HepG2 (cell line): ENCODE measurements around the gene U2AF2. TPM values are rescaled to one million over a fixed set of nuclear protein-coding genes. Genes with fewer than 3 reads are reported as not detected.

Experiments used
- ARNT2 ChIP-seq: sonication (generic); formaldehyde crosslinking; IDR thresholded peaks from 2 replicates; pipeline ENCODE4 v1.8.0; 2022; ENCODE audit warnings: mild to moderate bottlenecking, low read depth, missing genetic modification reagents, moderate library complexity
- BORCS8-MEF2B ChIP-seq: sonication (generic); formaldehyde crosslinking; IDR thresholded peaks from 2 replicates; pipeline ENCODE4 v1.8.0; 2022; ENCODE audit warnings: mild to moderate bottlenecking, missing genetic modification reagents
- CBFB ChIP-seq: sonication (generic); formaldehyde crosslinking; IDR thresholded peaks from 2 replicates; pipeline ENCODE4 v1.4.0; 2020; ENCODE audit warnings: missing genetic modification reagents
- FOSL1 ChIP-seq: sonication (generic); formaldehyde crosslinking; IDR thresholded peaks from 2 replicates; pipeline ENCODE4 v1.9.0; 2021; ENCODE audit warnings: missing genetic modification reagents, borderline replicate concordance
- KLF12 ChIP-seq: sonication (generic); formaldehyde crosslinking; IDR thresholded peaks from 2 replicates; pipeline ENCODE4 v1.4.0; 2020; ENCODE audit warnings: missing genetic modification reagents, borderline replicate concordance
- MLXIP ChIP-seq: sonication (generic); formaldehyde crosslinking; IDR thresholded peaks from 2 replicates; pipeline ENCODE4 v1.9.0; 2021; ENCODE audit warnings: missing genetic modification reagents, borderline replicate concordance
- NCOA1 ChIP-seq: sonication (generic); formaldehyde crosslinking; IDR thresholded peaks from 2 replicates; pipeline ENCODE4 v1.9.0; 2021; ENCODE audit warnings: missing genetic modification reagents
- PITX1 ChIP-seq: sonication (generic); formaldehyde crosslinking; IDR thresholded peaks from 2 replicates; pipeline ENCODE4 v1.5.1; 2020; ENCODE audit warnings: mild to moderate bottlenecking, missing genetic modification reagents
- RERE ChIP-seq: IDR thresholded peaks from 2 replicates; pipeline ENCODE4 v1.6.1; 2016; ENCODE audit warnings: low read depth, missing genetic modification reagents, missing compliant biosample characterization
- SYNCRIP ChIP-seq: fragments of 200-400 bp; formaldehyde crosslinking; IDR thresholded peaks from 2 replicates; pipeline ENCODE4 v1.6.1; 2018; ENCODE audit warnings: mild to moderate bottlenecking, low read depth, low read length; ENCODE audit not compliant: insufficient read depth
- ZNF30 ChIP-seq: sonication (generic); formaldehyde crosslinking; IDR thresholded peaks from 2 replicates; pipeline ENCODE4 v1.5.0; 2020; ENCODE audit warnings: mild to moderate bottlenecking, missing genetic modification reagents
- ZNF501 ChIP-seq: sonication (generic); formaldehyde crosslinking; IDR thresholded peaks from 2 replicates; pipeline ENCODE4 v1.5.1; 2020; ENCODE audit warnings: mild to moderate bottlenecking, moderate library complexity, missing genetic modification reagents
- ZNF550 ChIP-seq: sonication (generic); formaldehyde crosslinking; IDR thresholded peaks from 2 replicates; pipeline ENCODE4 v1.4.0; 2020; ENCODE audit warnings: mild to moderate bottlenecking, missing genetic modification reagents, borderline replicate concordance
- ZNF670 ChIP-seq: sonication (generic); formaldehyde crosslinking; IDR thresholded peaks from 2 replicates; pipeline ENCODE4 v1.8.0; 2022; ENCODE audit warnings: mild to moderate bottlenecking, missing genetic modification reagents, borderline replicate concordance
- ZSCAN20 ChIP-seq: sonication (generic); formaldehyde crosslinking; IDR thresholded peaks from 2 replicates; pipeline ENCODE4 v1.4.0; 2020; ENCODE audit warnings: missing genetic modification reagents, mild to moderate bottlenecking, borderline replicate concordance
- polyA plus RNA-seq, 8 experiments: library from polyadenylated mRNA; depleted of rRNA in 3 of 8; stranded (reverse) in 7 of 8; unstranded in 1 of 8; fragments of >200 nt; fragmentation: Illumina TruSeq in 4 of 8; extraction: Trizol in 4 of 8; gene quantifications; 2 replicates each; pipeline versions ENCODE4 v1.2.1 to v1.2.3, GENCODE V29; 2011 to 2016; ENCODE audit warnings: low read depth in 4 of 8, missing spikeins in 1 of 8, mixed read lengths in 1 of 8; ENCODE audit not compliant: insufficient read depth in 1 of 8
- total RNA-seq, 5 experiments: library from RNA; depleted of rRNA; stranded (reverse); fragments of >200 nt; fragmentation: Illumina TruSeq; extraction: Trizol; gene quantifications; 2 replicates each; pipeline ENCODE4 v1.2.3, GENCODE V29; 2016; ENCODE audit warnings: low read depth in 1 of 5
- TF ChIP-seq, protein P1 (sequence below): sonication (generic); formaldehyde crosslinking; IDR thresholded peaks from 2 replicates; pipeline ENCODE4 v1.4.0; 2020; ENCODE audit warnings: missing genetic modification reagents

Gene U2AF2
- total and polyA plus RNA-seq, 2 of the 13 experiments (the other 11 are each of a cell fraction or from before 2014, with no cell fraction given) = 84.3 to 124 TPM

GRCh38 chr19:55653651-55654322 lies 1.0 kb upstream of the U2AF2 start (continued):
- TF ChIP-seq RERE (CRISPR knock-in tag) (no peak), NCOA1 (CRISPR knock-in tag) (0 out of 2 replicates have a peak, but pooled peaks have one; percentile 67), BORCS8-MEF2B (CRISPR knock-in tag) (no peak), ZNF501 (CRISPR knock-in tag) (peak; percentile 93), KLF12 (CRISPR knock-in tag) (peak; percentile 68; the same call in 1 of the 2 replicates), ZSCAN20 (CRISPR knock-in tag) (0 out of 2 replicates have a peak, but pooled peaks have one; percentile 57), PITX1 (CRISPR knock-in tag) (peak; percentile 88), ZNF30 (no peak), SYNCRIP (no peak), ARNT2 (CRISPR knock-in tag) (peak; percentile 71; the same call in 1 of the 2 replicates), FOSL1 (CRISPR knock-in tag) (no peak), MLXIP (CRISPR knock-in tag) (no peak), ZNF670 (peak; percentile 84), ZNF550 (CRISPR knock-in tag) (no peak), CBFB (CRISPR knock-in tag) (peak; percentile 25; the same call in 1 of the 2 replicates)
- TF ChIP-seq, protein P1, sequence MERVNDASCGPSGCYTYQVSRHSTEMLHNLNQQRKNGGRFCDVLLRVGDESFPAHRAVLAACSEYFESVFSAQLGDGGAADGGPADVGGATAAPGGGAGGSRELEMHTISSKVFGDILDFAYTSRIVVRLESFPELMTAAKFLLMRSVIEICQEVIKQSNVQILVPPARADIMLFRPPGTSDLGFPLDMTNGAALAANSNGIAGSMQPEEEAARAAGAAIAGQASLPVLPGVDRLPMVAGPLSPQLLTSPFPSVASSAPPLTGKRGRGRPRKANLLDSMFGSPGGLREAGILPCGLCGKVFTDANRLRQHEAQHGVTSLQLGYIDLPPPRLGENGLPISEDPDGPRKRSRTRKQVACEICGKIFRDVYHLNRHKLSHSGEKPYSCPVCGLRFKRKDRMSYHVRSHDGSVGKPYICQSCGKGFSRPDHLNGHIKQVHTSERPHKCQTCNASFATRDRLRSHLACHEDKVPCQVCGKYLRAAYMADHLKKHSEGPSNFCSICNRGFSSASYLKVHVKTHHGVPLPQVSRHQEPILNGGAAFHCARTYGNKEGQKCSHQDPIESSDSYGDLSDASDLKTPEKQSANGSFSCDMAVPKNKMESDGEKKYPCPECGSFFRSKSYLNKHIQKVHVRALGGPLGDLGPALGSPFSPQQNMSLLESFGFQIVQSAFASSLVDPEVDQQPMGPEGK (CRISPR knock-in tag) = peak; percentile 57
